Activated CD4-positive, alpha-beta T cell treated with anti-CD3 and anti-CD28 coated beads, Interleukin-2, amount 50 U/mL, for 24 hours (primary cell): Measurements from ENCODE around the gene COL18A1.
"Not testable (repeated sequence)": the region's sequence is repeated elsewhere in the genome, so short reads cannot be mapped to it uniquely, and the experiment has no call there.

Source experiments
- DNase-seq, 2 donors: peaks; one replicate each; pipeline ENCODE4 v3.0.0-alpha.2; 2020; ENCODE audit warnings: low read depth in 1 of 2, low spot score in 1 of 2

COL18A1 gene

GRCh38 chr21:45516071-45516670, 111.2 kb downstream of the COL18A1 start:
- DNase-seq: no peak

- DNase-seq: no peak
These were observed 111.7 kb downstream of the COL18A1 start for GRCh38 chr21:45516671-45517151.

GRCh38 chr21:45517249-45518065, 112.5 kb downstream of the COL18A1 start:
- no peak for DNase-seq

GRCh38 chr21:45518742-45519141, 113.8 kb downstream of the COL18A1 start:
- no peak for DNase-seq

GRCh38 chr21:45519182-45519581, 114.2 kb downstream of the COL18A1 start:
- no peak for DNase-seq

GRCh38 chr21:45521241-45521640, 116.3 kb downstream of the COL18A1 start:
- DNase-seq: no peak

- no peak for DNase-seq
These were observed 117.4 kb downstream of the COL18A1 start for GRCh38 chr21:45522381-45522780.

GRCh38 chr21:45522986-45523385, 118.0 kb downstream of the COL18A1 start:
- DNase-seq: no peak

- DNase-seq: no peak
These were observed 118.6 kb downstream of the COL18A1 start for GRCh38 chr21:45523411-45524101.

GRCh38 chr21:45524756-45525152, 119.8 kb downstream of the COL18A1 start:
- no peak for DNase-seq

GRCh38 chr21:45525153-45525909, 120.4 kb downstream of the COL18A1 start:
- DNase-seq: no peak

GRCh38 chr21:45525910-45526306, 120.9 kb downstream of the COL18A1 start:
- DNase-seq: no peak

GRCh38 chr21:45527151-45527999, 122.4 kb downstream of the COL18A1 start:
- not testable (repeated sequence) for DNase-seq

GRCh38 chr21:45528028-45528705, 123.2 kb downstream of the COL18A1 start:
- no peak for DNase-seq

- DNase-seq: no peak
These were observed 124.2 kb downstream of the COL18A1 start for GRCh38 chr21:45528981-45529784.

- no peak for DNase-seq
These were observed 124.9 kb downstream of the COL18A1 start for GRCh38 chr21:45529785-45530422.

GRCh38 chr21:45530423-45531113, 125.6 kb downstream of the COL18A1 start:
- DNase-seq: no peak

- not testable (repeated sequence) for DNase-seq
These were observed 126.1 kb downstream of the COL18A1 start for GRCh38 chr21:45531114-45531392.
